ENCODE results near the gene EDNRB.
"Not testable (repeated sequence)": the region's sequence is repeated elsewhere in the genome, so short reads cannot be mapped to it uniquely, and the experiment has no call there.

EDNRB gene

DNA sequence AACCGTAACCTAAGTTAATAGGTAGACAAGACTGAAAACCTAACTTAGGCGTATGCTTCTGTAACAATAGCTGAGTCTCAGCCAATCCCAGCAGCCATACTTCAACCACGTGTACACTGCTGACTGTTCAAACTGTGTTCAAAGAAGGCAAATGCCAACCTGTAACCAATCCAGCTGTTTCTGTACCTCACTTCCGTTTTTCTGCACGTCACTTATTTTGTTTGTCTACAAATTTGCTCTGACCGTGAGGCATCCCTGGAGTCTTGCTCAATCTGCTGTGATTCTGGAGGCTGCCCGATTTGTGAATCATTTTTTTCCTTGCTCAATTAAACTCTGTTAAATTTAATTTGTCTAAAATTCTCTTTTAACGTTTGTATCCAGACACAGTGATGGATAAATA, 59.2 kb downstream of the EDNRB start:
- H3K4me2 ChIP-seq (ENCODE audit: low read length), result no peak overlapping the region

DNA sequence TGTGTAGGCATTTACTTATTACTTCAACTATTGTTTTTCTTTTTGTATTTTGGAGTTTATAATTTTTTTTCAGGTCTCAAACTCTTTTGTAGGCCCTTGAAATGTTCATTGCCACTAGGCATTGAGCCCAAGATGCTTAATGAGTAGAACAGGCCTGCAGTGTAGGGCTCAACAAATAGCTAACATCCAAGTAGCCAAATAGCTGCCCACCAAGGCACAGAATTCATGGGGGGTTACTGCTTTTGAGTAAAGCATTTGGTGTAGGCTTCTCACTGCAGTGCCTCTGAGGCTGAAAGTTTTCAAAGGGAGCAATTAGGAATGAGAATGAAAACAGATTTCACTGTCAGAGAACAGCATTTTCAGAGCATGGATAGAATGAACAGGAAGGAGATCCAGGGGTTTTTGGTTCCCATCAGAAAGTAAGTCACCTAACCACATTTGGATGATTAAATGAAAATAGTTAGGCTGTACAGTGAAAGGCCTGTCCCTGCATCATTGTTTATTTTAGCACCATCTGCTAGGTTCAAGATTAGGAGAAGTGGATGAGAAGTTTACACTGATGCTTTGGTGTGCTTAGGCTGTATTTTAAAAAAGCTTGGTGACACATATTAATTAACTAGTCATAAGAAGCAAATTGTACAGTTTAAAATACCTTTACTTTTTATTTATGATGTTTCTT, 61.0 kb downstream of the EDNRB start:
- H2AFZ ChIP-seq (ENCODE audit: low read length), result no peak overlapping the region
- no peaks in the 10 kb centered on the region for H3K4me1 ChIP-seq (ENCODE audit: insufficient read depth, low read length, severe bottlenecking)
- no peaks in the 10 kb centered on the region for H3F3A ChIP-seq (ENCODE audit: insufficient read depth, low read length)
- no peaks in the 10 kb centered on the region for H3K36me3 ChIP-seq (ENCODE audit: insufficient read depth, low read length)
- no peak overlapping the region for H3K4me3 ChIP-seq (ENCODE audit: low read depth, low read length, poor library complexity, severe bottlenecking)
- no peaks in the 10 kb centered on the region for H4K20me1 ChIP-seq (ENCODE audit: insufficient read depth, low read length)
- H3K79me2 ChIP-seq (ENCODE audit: insufficient read depth, low read length), result no peaks in the 10 kb centered on the region
- no peak overlapping the region for H3K27ac ChIP-seq (ENCODE audit: low read depth, low read length, poor library complexity, severe bottlenecking)
- H3K4me2 ChIP-seq (ENCODE audit: low read length), result no peak overlapping the region
- no peaks in the 10 kb centered on the region for H3K9me2 ChIP-seq (ENCODE audit: low read depth, low read length)
- TF ChIP-seq, protein P1, sequence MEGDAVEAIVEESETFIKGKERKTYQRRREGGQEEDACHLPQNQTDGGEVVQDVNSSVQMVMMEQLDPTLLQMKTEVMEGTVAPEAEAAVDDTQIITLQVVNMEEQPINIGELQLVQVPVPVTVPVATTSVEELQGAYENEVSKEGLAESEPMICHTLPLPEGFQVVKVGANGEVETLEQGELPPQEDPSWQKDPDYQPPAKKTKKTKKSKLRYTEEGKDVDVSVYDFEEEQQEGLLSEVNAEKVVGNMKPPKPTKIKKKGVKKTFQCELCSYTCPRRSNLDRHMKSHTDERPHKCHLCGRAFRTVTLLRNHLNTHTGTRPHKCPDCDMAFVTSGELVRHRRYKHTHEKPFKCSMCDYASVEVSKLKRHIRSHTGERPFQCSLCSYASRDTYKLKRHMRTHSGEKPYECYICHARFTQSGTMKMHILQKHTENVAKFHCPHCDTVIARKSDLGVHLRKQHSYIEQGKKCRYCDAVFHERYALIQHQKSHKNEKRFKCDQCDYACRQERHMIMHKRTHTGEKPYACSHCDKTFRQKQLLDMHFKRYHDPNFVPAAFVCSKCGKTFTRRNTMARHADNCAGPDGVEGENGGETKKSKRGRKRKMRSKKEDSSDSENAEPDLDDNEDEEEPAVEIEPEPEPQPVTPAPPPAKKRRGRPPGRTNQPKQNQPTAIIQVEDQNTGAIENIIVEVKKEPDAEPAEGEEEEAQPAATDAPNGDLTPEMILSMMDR (IDR thresholded peaks at IDR 0.05; ENCODE audit: low read length), result no peak
- no peak for TF ChIP-seq EZH2 (IDR thresholded peaks at IDR 0.05; ENCODE audit: borderline replicate concordance, low read length)
- H3K9me3 ChIP-seq (ENCODE audit: low read length), result no peaks in the 10 kb centered on the region
- no peaks in the 10 kb centered on the region for H3K27me3 ChIP-seq (ENCODE audit: insufficient read depth, low read length)
- H3K9ac ChIP-seq (ENCODE audit: low read length), result no peak overlapping the region

More for the DNA sequence above, 59.2 kb downstream of the EDNRB start:
- Histone ChIP-seq H3K9me2 (ENCODE audit: low read depth, low read length) (no peaks in the 10 kb centered on the region), H2AFZ (ENCODE audit: low read length) (no peak overlapping the region), H3K9me3 (ENCODE audit: low read length) (no peaks in the 10 kb centered on the region), H3K79me2 (ENCODE audit: insufficient read depth, low read length) (no peaks in the 10 kb centered on the region), H3K27me3 (ENCODE audit: insufficient read depth, low read length) (no peaks in the 10 kb centered on the region), H3F3A (ENCODE audit: insufficient read depth, low read length) (no peaks in the 10 kb centered on the region), H3K9ac (ENCODE audit: low read length) (no peak overlapping the region), H3K36me3 (ENCODE audit: insufficient read depth, low read length) (no peaks in the 10 kb centered on the region), H3K27ac (ENCODE audit: low read depth, low read length, poor library complexity, severe bottlenecking) (no peak overlapping the region), H3K4me3 (ENCODE audit: low read depth, low read length, poor library complexity, severe bottlenecking) (no peak overlapping the region), H4K20me1 (ENCODE audit: insufficient read depth, low read length) (no peaks in the 10 kb centered on the region), H3K4me1 (ENCODE audit: insufficient read depth, low read length, severe bottlenecking) (no peaks in the 10 kb centered on the region)
- TF ChIP-seq, protein P1 (IDR thresholded peaks at IDR 0.05; ENCODE audit: low read length), result no peak
- no peak for TF ChIP-seq EZH2 (IDR thresholded peaks at IDR 0.05; ENCODE audit: borderline replicate concordance, low read length)

DNA sequence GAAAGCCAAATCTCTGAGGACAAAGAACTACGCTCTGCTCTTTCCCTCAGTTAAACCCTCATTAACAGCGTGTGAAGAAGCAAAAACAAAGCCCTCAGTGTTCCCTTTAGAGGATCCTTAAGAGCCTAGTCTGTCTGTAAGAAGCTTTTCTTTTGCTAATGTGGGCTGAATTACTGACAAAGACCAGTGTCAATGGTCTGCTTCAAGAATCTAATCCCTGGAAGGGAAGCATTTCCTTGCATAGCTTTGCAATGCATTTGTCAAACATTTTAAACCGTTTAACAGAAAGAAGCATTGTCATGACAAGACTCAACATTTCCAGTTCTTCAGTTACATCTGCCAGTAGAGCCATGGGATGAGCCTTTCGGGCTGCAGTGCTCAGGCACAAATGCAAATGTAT, 64.9 kb downstream of the EDNRB start:
- Histone ChIP-seq H3K36me3 (ENCODE audit: insufficient read depth, low read length) (no peaks in the 10 kb centered on the region), H3K4me3 (ENCODE audit: low read depth, low read length, poor library complexity, severe bottlenecking) (no peak overlapping the region), H3K9me3 (ENCODE audit: low read length) (peaks cover under 1% of the 10 kb centered on the region; the same call in 1 of the 2 replicates), H3K4me2 (ENCODE audit: low read length) (no peak overlapping the region), H3K27ac (ENCODE audit: low read depth, low read length, poor library complexity, severe bottlenecking) (no peak overlapping the region), H4K20me1 (ENCODE audit: insufficient read depth, low read length) (no peaks in the 10 kb centered on the region), H2AFZ (ENCODE audit: low read length) (no peak overlapping the region), H3K4me1 (ENCODE audit: insufficient read depth, low read length, severe bottlenecking) (no peaks in the 10 kb centered on the region), H3K79me2 (ENCODE audit: insufficient read depth, low read length) (no peaks in the 10 kb centered on the region), H3F3A (ENCODE audit: insufficient read depth, low read length) (no peaks in the 10 kb centered on the region), H3K9me2 (ENCODE audit: low read depth, low read length) (no peaks in the 10 kb centered on the region), H3K9ac (ENCODE audit: low read length) (no peak overlapping the region), H3K27me3 (ENCODE audit: insufficient read depth, low read length) (no peaks in the 10 kb centered on the region)
- TF ChIP-seq, protein P1 (IDR thresholded peaks at IDR 0.05; ENCODE audit: low read length), result no peak
- TF ChIP-seq EZH2 (IDR thresholded peaks at IDR 0.05; ENCODE audit: borderline replicate concordance, low read length), result no peak

DNA sequence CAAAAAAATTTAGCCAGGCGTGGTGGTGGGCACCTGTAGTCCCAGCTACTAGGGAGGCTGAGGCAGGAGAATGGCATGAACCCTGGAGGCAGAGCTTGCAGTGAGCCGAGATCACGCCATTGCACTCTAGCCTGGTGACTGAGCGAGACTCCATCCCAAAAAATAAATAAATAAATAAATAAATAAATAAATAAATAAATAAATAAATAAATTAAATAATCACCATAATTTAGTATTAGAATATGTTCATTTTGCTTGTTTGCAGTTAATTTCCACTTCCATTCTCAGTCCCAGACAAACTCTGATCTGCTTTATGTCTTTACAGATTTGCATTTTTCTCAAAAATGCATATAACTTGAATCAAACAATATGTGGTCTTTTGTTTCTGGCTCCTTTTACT, 70.6 kb downstream of the EDNRB start:
- H3K4me1 ChIP-seq (ENCODE audit: insufficient read depth, low read length, severe bottlenecking); H3K9me3 ChIP-seq (ENCODE audit: low read length); H3K36me3 ChIP-seq (ENCODE audit: insufficient read depth, low read length); H3K4me2 ChIP-seq (ENCODE audit: low read length); H3K79me2 ChIP-seq (ENCODE audit: insufficient read depth, low read length); H2AFZ ChIP-seq (ENCODE audit: low read length); H3K27me3 ChIP-seq (ENCODE audit: insufficient read depth, low read length); H3F3A ChIP-seq (ENCODE audit: insufficient read depth, low read length); H4K20me1 ChIP-seq (ENCODE audit: insufficient read depth, low read length); H3K4me3 ChIP-seq (ENCODE audit: low read depth, low read length, poor library complexity, severe bottlenecking); H3K9me2 ChIP-seq (ENCODE audit: low read depth, low read length); H3K27ac ChIP-seq (ENCODE audit: low read depth, low read length, poor library complexity, severe bottlenecking); H3K9ac ChIP-seq (ENCODE audit: low read length): not testable (repeated sequence)
